ENCODE results near the gene STARD5. TPM values are rescaled to one million over a fixed set of nuclear protein-coding genes. Genes with fewer than 3 reads are reported as not detected.

The STARD5 gene
- total RNA-seq, 6 experiments from 2014 or later, result 16.4 to 49.9 (median 19.7) TPM

GRCh38 chr15:81265944-81266775, 57.8 kb downstream of the STARD5 start:
- intact Hi-C loops (cut with DNase I), result loop anchor here (5.0 to 10.0 kb wide), 3 partner anchors 154 to 271 kb away; no protein-coding TSS in a partner anchor
- peaks cover 0 to 11% (median 3%) of the 10 kb centered on the region in 4 donors for H3K4me1 ChIP-seq
- ATAC-seq, result peak; percentile 92 to 95 (median 93)
- 2% methylated on average over 14 of the region's 14 CpGs for WGBS (ENCODE audit: insufficient coverage, low coverage, low lambda C conversion rate, missing lambda C conversion rate)
- TF ChIP-seq, protein P1, sequence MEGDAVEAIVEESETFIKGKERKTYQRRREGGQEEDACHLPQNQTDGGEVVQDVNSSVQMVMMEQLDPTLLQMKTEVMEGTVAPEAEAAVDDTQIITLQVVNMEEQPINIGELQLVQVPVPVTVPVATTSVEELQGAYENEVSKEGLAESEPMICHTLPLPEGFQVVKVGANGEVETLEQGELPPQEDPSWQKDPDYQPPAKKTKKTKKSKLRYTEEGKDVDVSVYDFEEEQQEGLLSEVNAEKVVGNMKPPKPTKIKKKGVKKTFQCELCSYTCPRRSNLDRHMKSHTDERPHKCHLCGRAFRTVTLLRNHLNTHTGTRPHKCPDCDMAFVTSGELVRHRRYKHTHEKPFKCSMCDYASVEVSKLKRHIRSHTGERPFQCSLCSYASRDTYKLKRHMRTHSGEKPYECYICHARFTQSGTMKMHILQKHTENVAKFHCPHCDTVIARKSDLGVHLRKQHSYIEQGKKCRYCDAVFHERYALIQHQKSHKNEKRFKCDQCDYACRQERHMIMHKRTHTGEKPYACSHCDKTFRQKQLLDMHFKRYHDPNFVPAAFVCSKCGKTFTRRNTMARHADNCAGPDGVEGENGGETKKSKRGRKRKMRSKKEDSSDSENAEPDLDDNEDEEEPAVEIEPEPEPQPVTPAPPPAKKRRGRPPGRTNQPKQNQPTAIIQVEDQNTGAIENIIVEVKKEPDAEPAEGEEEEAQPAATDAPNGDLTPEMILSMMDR (IDR thresholded peaks at IDR 0.05), result peak; percentile 81 to 90 (median 89)
- TF ChIP-seq POLR2A (IDR thresholded peaks at IDR 0.05), result no peak
- no peaks in the 10 kb centered on the region for H3K9me3 ChIP-seq
- H3K27me3 ChIP-seq, result no peaks in the 10 kb centered on the region
- DNase-seq, result peak; percentile 82 to 83 (median 82)
- peak overlapping the region in 2 of 3 donors; percentile 17 to 37 for H3K4me3 ChIP-seq
- H3K36me3 ChIP-seq, result no peaks in the 10 kb centered on the region
- no peak overlapping the region for H3K27ac ChIP-seq

DNA sequence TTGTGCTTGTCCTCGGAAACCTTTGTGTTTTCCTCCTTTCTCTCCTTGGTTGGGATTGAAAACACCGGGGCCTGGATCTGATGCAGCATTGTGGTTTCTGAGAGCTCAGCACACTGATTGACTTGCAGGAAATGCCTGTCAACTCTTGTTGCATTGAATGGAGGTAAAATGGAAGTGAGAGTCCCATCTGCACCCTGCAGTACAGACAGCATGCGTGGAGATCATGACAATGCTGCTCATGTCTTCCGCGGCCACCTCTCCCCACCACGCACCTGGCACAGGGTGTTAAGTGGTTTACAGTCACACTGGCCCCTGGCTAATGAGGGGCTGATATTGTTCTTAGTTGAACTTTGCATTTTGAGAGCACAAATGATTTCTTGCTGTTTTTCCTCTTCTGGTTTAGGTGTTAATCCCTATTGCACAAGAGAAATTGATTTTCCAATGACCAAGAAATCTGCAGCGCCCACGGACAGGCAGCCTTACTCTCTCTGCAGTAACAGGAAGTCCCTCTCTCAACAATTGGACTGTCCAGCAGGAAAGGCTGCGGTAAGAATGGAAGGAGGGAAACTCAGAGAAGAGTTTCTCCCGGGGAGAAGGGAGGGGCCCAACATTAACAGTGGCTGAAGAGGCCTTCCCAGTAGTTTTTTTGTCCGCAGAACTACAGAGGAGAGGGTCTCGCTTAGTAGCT, 58.5 kb downstream of the STARD5 start:
- no peaks in the 10 kb centered on the region for H3K27me3 ChIP-seq
- no peak overlapping the region for H3K27ac ChIP-seq
- H3K9me3 ChIP-seq, result no peaks in the 10 kb centered on the region
- H3K36me3 ChIP-seq, result no peaks in the 10 kb centered on the region
- intact Hi-C loops (cut with DNase I), result loop anchor here (5.0 to 10.0 kb wide), 3 partner anchors 153 to 271 kb away; no protein-coding TSS in a partner anchor
- no peak for TF ChIP-seq POLR2A (IDR thresholded peaks at IDR 0.05)
- TF ChIP-seq, protein P1 (IDR thresholded peaks at IDR 0.05), result no peak
- ATAC-seq (peak; percentile 50 to 72 (median 60)), DNase-seq (no peak)
- H3K4me1 ChIP-seq, result peaks cover 0 to 11% (median 3%) of the 10 kb centered on the region in 4 donors
- WGBS (ENCODE audit: insufficient coverage, low coverage, low lambda C conversion rate, missing lambda C conversion rate), result 26% methylated on average over 11 of the region's 12 CpGs
- H3K4me3 ChIP-seq, result peak overlapping the region in 2 of 3 donors; percentile 17 to 37

- TF ChIP-seq, protein P1 (IDR thresholded peaks at IDR 0.05), result no peak
- TF ChIP-seq POLR2A (IDR thresholded peaks at IDR 0.05), result no peak
- H3K27me3 ChIP-seq, result no peaks in the 10 kb centered on the region
- WGBS (ENCODE audit: insufficient coverage, low coverage, low lambda C conversion rate, missing lambda C conversion rate), result 72% methylated on average over 6 of the region's 6 CpGs
- intact Hi-C loops (cut with DNase I), result loop anchor here in 1 of 2 donors (10.0 kb wide), 2 partner anchors 159 to 269 kb away; no protein-coding TSS in a partner anchor
- H3K4me1 ChIP-seq, result peaks cover 0 to 11% (median 3%) of the 10 kb centered on the region in 4 donors
- H3K27ac ChIP-seq, result no peak overlapping the region
- ATAC-seq (no peak), DNase-seq (no peak)
- H3K36me3 ChIP-seq, result no peaks in the 10 kb centered on the region
- H3K9me3 ChIP-seq, result no peaks in the 10 kb centered on the region
- H3K4me3 ChIP-seq, result no peak overlapping the region
Measured at GRCh38 chr15:81264072-81264857, 59.7 kb downstream of the STARD5 start.

GRCh38 chr15:81263477-81263876, 60.5 kb downstream of the STARD5 start:
- H3K27me3 ChIP-seq, result no peaks in the 10 kb centered on the region
- ATAC-seq, result no peak
- intact Hi-C loops (cut with DNase I), result loop anchor here in 1 of 2 donors (10.0 kb wide), 2 partner anchors 159 to 269 kb away; no protein-coding TSS in a partner anchor
- no peak for TF ChIP-seq POLR2A (IDR thresholded peaks at IDR 0.05)
- TF ChIP-seq, protein P1 (IDR thresholded peaks at IDR 0.05), result no peak
- DNase-seq, result no peak
- H3K4me3 ChIP-seq, result no peak overlapping the region
- H3K36me3 ChIP-seq, result no peaks in the 10 kb centered on the region
- H3K9me3 ChIP-seq, result no peaks in the 10 kb centered on the region
- peaks cover 0 to 11% (median 3%) of the 10 kb centered on the region in 4 donors for H3K4me1 ChIP-seq
- WGBS (ENCODE audit: insufficient coverage, low coverage, low lambda C conversion rate, missing lambda C conversion rate), result 73% methylated on average over 3 of the region's 4 CpGs
- H3K27ac ChIP-seq, result no peak overlapping the region
